HepG2 (cell line): ENCODE results near the gene HSPA1B. TPM values are rescaled to one million over a fixed set of nuclear protein-coding genes. Genes with fewer than 3 reads are reported as not detected.

Experiments used
- JDP2 ChIP-seq: sonication (generic); formaldehyde crosslinking; IDR thresholded peaks from 2 replicates; pipeline ENCODE4 v1.8.1; 2022; ENCODE audit warnings: missing genetic modification reagents, borderline replicate concordance
- PHB2 ChIP-seq: fragments of 450-650 bp; IDR thresholded peaks from 2 replicates; pipeline ENCODE4 v1.6.1; 2018; ENCODE audit not compliant: partially characterized antibody
- SIX4 ChIP-seq: sonication (generic); formaldehyde crosslinking; IDR thresholded peaks from 2 replicates; pipeline ENCODE4 v1.4.0; 2020; ENCODE audit warnings: missing genetic modification reagents
- TSC22D2 ChIP-seq: sonication (generic); formaldehyde crosslinking; IDR thresholded peaks from 2 replicates; pipeline ENCODE4 v1.5.1; 2020; ENCODE audit warnings: missing genetic modification reagents, mild to moderate bottlenecking, borderline replicate concordance
- XRCC5 ChIP-seq: fragments of 200-400 bp; formaldehyde crosslinking; optimal IDR thresholded peaks from 2 replicates; pipeline ENCODE3; 2017; ENCODE audit warnings: mild to moderate bottlenecking, low read length
- ZBTB42 ChIP-seq: sonication (generic); formaldehyde crosslinking; IDR thresholded peaks from 2 replicates; pipeline ENCODE4 v1.5.0; 2020; ENCODE audit warnings: mild to moderate bottlenecking, missing genetic modification reagents
- ZNF329 ChIP-seq: sonication (generic); formaldehyde crosslinking; IDR thresholded peaks from 2 replicates; pipeline ENCODE4 v1.9.0; 2021; ENCODE audit warnings: low read depth, mild to moderate bottlenecking, missing genetic modification reagents
- ZNF747 ChIP-seq: sonication (generic); formaldehyde crosslinking; IDR thresholded peaks from 2 replicates; pipeline ENCODE4 v1.8.1; 2023; ENCODE audit warnings: missing genetic modification reagents, mild to moderate bottlenecking, borderline replicate concordance
- ZNF768 ChIP-seq: sonication (generic); formaldehyde crosslinking; IDR thresholded peaks from 2 replicates; pipeline ENCODE4 v1.4.0; 2020; ENCODE audit warnings: missing genetic modification reagents
- ZNF776 ChIP-seq: sonication (generic); formaldehyde crosslinking; IDR thresholded peaks from 2 replicates; pipeline ENCODE4 v1.4.0; 2020; ENCODE audit warnings: mild to moderate bottlenecking, missing genetic modification reagents
- ZNF777 ChIP-seq: sonication (generic); formaldehyde crosslinking; IDR thresholded peaks from 2 replicates; pipeline ENCODE4 v1.4.0; 2020; ENCODE audit warnings: missing genetic modification reagents
- polyA plus RNA-seq, 8 experiments: library from polyadenylated mRNA; depleted of rRNA in 3 of 8; stranded (reverse) in 7 of 8; unstranded in 1 of 8; fragments of >200 nt; fragmentation: Illumina TruSeq in 4 of 8; extraction: Trizol in 4 of 8; gene quantifications; 2 replicates each; pipeline versions ENCODE4 v1.2.1 to v1.2.3, GENCODE V29; 2011 to 2016; ENCODE audit warnings: low read depth in 4 of 8, missing spikeins in 1 of 8, mixed read lengths in 1 of 8; ENCODE audit not compliant: insufficient read depth in 1 of 8
- total RNA-seq, 5 experiments: library from RNA; depleted of rRNA; stranded (reverse); fragments of >200 nt; fragmentation: Illumina TruSeq; extraction: Trizol; gene quantifications; 2 replicates each; pipeline ENCODE4 v1.2.3, GENCODE V29; 2016; ENCODE audit warnings: low read depth in 1 of 5
- TF ChIP-seq, protein P1 (sequence below): sonication (generic); formaldehyde crosslinking; IDR thresholded peaks from 2 replicates; pipeline ENCODE4 v1.4.0; 2020; ENCODE audit warnings: missing genetic modification reagents, borderline replicate concordance
- TF ChIP-seq, protein P2 (sequence below): sonication (generic); formaldehyde crosslinking; IDR thresholded peaks from 2 replicates; pipeline ENCODE4 v1.4.0; 2020; ENCODE audit warnings: missing genetic modification reagents, borderline replicate concordance
- TF ChIP-seq, protein P3 (sequence below): sonication (generic); formaldehyde crosslinking; IDR thresholded peaks from 2 replicates; pipeline ENCODE4 v1.4.0; 2020; ENCODE audit warnings: mild to moderate bottlenecking, missing genetic modification reagents, borderline replicate concordance
- TF ChIP-seq, protein P4 (sequence below): sonication (generic); formaldehyde crosslinking; IDR thresholded peaks from 2 replicates; pipeline ENCODE4 v1.4.0; 2020; ENCODE audit warnings: mild to moderate bottlenecking, missing genetic modification reagents
- TF ChIP-seq, protein P5 (sequence below): sonication (generic); formaldehyde crosslinking; IDR thresholded peaks from 2 replicates; pipeline ENCODE4 v1.4.0; 2020; ENCODE audit warnings: mild to moderate bottlenecking, missing genetic modification reagents

HSPA1B gene
- total and polyA plus RNA-seq, 2 of the 13 experiments (the other 11 are each of a cell fraction or from before 2014, with no cell fraction given) = 26.0 to 186 TPM

DNA sequence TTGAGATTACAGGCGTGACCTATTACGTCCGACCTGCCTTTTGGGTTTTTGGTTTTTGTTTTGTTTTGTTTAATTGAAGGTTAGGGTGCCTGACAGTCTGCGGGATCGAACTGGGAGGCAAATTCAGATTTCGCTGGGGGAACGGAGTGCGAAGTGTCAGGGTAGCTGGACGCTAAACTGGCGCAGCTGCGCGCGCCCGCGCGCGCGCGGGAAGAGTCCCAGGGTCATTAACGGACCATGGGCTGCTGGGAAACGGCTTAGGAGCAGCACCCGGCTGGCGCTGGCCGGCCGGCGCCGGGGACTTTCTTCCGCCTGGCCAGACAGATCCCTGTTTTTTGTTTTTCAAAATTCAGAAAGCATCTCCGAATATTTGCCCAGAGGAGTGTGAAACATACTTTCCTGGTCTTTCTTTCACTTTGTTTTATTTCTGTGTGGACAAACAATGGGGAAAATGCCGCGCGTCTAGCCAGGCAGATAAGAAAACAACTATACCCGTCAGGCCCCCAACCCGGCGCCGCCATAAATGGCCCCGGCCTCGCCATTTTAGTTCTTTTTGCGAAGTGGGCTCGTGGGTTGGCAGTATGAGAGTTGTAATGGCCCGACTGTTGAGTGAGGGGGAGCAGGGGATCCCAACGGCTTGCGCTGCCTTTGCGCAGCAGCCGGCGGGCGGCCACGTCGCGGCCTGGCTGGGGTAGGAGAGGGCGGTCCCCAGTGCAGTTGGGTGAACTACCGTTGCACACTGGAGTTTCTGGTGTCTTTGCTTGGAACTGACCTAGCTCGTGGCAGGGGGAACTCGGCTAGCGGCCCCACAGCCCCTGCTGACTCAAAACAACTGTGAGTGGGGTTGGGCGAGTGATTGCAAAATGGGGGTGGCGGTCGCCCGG lies 7.1 kb downstream of the HSPA1B start (continued):
- TF ChIP-seq, protein P1, sequence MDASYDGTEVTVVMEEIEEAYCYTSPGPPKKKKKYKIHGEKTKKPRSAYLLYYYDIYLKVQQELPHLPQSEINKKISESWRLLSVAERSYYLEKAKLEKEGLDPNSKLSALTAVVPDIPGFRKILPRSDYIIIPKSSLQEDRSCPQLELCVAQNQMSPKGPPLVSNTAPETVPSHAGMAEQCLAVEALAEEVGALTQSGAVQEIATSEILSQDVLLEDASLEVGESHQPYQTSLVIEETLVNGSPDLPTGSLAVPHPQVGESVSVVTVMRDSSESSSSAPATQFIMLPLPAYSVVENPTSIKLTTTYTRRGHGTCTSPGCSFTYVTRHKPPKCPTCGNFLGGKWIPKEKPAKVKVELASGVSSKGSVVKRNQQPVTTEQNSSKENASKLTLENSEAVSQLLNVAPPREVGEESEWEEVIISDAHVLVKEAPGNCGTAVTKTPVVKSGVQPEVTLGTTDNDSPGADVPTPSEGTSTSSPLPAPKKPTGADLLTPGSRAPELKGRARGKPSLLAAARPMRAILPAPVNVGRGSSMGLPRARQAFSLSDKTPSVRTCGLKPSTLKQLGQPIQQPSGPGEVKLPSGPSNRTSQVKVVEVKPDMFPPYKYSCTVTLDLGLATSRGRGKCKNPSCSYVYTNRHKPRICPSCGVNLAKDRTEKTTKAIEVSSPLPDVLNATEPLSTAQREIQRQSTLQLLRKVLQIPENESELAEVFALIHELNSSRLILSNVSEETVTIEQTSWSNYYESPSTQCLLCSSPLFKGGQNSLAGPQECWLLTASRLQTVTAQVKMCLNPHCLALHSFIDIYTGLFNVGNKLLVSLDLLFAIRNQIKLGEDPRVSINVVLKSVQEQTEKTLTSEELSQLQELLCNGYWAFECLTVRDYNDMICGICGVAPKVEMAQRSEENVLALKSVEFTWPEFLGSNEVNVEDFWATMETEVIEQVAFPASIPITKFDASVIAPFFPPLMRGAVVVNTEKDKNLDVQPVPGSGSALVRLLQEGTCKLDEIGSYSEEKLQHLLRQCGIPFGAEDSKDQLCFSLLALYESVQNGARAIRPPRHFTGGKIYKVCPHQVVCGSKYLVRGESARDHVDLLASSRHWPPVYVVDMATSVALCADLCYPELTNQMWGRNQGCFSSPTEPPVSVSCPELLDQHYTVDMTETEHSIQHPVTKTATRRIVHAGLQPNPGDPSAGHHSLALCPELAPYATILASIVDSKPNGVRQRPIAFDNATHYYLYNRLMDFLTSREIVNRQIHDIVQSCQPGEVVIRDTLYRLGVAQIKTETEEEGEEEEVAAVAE (CRISPR knock-in tag) = peak; percentile 86
- TF ChIP-seq PHB2 = no peak
- TF ChIP-seq ZBTB42 (CRISPR knock-in tag) = peak; percentile 62; the same call in 1 of the 2 replicates
- TF ChIP-seq TSC22D2 (CRISPR knock-in tag) = peak; percentile 80; the same call in 1 of the 2 replicates
- TF ChIP-seq ZNF777 (CRISPR knock-in tag) = peak; percentile 62
- no peak for TF ChIP-seq JDP2 (CRISPR knock-in tag)
- TF ChIP-seq ZNF329 (CRISPR knock-in tag) = peak; percentile 75; the same call in 1 of the 2 replicates
- peak; percentile 59; the same call in 1 of the 2 replicates for TF ChIP-seq ZNF776 (CRISPR knock-in tag)
- TF ChIP-seq, protein P2, sequence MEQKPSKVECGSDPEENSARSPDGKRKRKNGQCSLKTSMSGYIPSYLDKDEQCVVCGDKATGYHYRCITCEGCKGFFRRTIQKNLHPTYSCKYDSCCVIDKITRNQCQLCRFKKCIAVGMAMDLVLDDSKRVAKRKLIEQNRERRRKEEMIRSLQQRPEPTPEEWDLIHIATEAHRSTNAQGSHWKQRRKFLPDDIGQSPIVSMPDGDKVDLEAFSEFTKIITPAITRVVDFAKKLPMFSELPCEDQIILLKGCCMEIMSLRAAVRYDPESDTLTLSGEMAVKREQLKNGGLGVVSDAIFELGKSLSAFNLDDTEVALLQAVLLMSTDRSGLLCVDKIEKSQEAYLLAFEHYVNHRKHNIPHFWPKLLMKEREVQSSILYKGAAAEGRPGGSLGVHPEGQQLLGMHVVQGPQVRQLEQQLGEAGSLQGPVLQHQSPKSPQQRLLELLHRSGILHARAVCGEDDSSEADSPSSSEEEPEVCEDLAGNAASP (CRISPR knock-in tag) = peak; percentile 68
- TF ChIP-seq, protein P3, sequence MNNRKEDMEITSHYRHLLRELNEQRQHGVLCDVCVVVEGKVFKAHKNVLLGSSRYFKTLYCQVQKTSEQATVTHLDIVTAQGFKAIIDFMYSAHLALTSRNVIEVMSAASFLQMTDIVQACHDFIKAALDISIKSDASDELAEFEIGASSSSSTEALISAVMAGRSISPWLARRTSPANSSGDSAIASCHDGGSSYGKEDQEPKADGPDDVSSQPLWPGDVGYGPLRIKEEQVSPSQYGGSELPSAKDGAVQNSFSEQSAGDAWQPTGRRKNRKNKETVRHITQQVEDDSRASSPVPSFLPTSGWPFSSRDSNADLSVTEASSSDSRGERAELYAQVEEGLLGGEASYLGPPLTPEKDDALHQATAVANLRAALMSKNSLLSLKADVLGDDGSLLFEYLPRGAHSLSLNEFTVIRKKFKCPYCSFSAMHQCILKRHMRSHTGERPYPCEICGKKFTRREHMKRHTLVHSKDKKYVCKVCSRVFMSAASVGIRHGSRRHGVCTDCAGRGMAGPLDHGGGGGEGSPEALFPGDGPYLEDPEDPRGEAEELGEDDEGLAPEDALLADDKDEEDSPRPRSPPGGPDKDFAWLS (CRISPR knock-in tag) = no peak
- no peak; the same call in 1 of the 2 replicates for TF ChIP-seq ZNF747 (CRISPR knock-in tag)
- TF ChIP-seq, protein P4, sequence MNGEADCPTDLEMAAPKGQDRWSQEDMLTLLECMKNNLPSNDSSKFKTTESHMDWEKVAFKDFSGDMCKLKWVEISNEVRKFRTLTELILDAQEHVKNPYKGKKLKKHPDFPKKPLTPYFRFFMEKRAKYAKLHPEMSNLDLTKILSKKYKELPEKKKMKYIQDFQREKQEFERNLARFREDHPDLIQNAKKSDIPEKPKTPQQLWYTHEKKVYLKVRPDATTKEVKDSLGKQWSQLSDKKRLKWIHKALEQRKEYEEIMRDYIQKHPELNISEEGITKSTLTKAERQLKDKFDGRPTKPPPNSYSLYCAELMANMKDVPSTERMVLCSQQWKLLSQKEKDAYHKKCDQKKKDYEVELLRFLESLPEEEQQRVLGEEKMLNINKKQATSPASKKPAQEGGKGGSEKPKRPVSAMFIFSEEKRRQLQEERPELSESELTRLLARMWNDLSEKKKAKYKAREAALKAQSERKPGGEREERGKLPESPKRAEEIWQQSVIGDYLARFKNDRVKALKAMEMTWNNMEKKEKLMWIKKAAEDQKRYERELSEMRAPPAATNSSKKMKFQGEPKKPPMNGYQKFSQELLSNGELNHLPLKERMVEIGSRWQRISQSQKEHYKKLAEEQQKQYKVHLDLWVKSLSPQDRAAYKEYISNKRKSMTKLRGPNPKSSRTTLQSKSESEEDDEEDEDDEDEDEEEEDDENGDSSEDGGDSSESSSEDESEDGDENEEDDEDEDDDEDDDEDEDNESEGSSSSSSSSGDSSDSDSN (CRISPR knock-in tag) = peak; percentile 79
- peak; percentile 73; the same call in 1 of the 2 replicates for TF ChIP-seq ZNF768 (CRISPR knock-in tag)
- TF ChIP-seq, protein P5, sequence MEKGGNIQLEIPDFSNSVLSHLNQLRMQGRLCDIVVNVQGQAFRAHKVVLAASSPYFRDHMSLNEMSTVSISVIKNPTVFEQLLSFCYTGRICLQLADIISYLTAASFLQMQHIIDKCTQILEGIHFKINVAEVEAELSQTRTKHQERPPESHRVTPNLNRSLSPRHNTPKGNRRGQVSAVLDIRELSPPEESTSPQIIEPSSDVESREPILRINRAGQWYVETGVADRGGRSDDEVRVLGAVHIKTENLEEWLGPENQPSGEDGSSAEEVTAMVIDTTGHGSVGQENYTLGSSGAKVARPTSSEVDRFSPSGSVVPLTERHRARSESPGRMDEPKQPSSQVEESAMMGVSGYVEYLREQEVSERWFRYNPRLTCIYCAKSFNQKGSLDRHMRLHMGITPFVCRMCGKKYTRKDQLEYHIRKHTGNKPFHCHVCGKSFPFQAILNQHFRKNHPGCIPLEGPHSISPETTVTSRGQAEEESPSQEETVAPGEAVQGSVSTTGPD = 0 out of 2 replicates have a peak, but pooled peaks have one; percentile 39
- no peak for TF ChIP-seq SIX4
- TF ChIP-seq XRCC5 = no peak
